GM18502 (cell line): ENCODE data around the gene EHD3.
"Not testable (repeated sequence)": the region's sequence is repeated elsewhere in the genome, so short reads cannot be mapped to it uniquely, and the experiment has no call there.

ENCODE experiments used
- ATAC-seq: cut with Tn5 transposase; IDR thresholded peaks from one replicate; pipeline ENCODE4 v1.9.1; 2021; ENCODE audit warnings: mild to moderate bottlenecking; ENCODE audit not compliant: unreplicated experiment, poor library complexity

Gene EHD3

GRCh38 chr2:31282634-31283033, 48.7 kb downstream of the EHD3 start:
- no peak for ATAC-seq

DNA sequence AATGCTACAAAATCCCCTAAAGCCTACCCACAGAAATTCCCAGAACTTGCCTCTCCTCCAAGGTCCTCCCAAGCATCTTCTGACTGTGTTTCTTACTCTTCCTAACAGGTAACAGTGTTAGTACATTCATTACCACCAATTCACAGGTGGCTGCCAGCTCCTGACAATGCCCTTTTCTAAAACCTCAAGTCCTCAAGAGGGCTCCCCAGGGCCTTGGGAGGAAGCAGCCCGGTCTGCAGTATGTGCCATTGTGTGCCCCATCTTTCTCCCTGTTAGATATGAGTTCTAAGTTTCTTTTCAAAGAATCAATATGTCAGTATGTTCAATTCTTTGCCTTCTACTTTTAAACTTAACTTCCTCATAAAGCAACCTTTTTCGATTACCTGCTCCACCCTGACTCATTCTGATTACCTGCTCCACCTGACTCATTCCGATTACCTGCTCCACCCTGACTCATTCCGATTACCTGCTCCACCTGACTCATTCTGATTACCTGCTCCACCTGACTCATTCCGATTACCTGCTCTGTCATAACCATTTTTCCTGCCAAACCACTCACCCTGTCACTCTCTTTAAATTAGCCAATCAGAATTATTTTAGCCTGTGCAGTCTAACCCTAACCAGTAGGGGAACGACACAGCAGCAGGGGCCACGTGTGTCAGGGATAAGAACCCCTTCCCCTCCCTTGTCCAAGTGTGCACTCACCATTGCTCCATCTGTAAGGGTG, 49.4 kb downstream of the EHD3 start:
- ATAC-seq: not testable (repeated sequence)

- ATAC-seq: no peak
These were observed 50.2 kb downstream of the EHD3 start for GRCh38 chr2:31284107-31284506.

DNA sequence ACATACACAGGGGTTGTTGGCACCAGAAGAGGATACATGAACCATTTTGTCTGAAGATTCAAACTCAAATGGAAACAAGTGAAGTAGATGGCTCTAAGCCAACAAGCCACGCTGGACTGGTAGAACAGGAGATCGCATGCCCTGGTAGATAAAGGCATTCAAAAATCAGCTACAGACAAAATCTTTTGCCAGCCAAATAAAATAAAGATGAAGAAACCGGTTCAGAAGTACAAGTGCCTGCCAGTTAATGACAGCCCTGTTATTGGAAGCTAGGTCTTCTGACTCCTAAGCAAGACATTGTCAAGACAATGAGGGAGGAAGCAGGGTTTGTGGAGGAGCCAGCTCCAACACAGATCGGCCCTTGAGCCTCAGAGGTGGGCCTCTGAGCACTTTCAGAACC, 52.3 kb downstream of the EHD3 start:
- no peak for ATAC-seq

- ATAC-seq: no peak
These were observed 53.1 kb downstream of the EHD3 start for GRCh38 chr2:31286961-31287550.

DNA sequence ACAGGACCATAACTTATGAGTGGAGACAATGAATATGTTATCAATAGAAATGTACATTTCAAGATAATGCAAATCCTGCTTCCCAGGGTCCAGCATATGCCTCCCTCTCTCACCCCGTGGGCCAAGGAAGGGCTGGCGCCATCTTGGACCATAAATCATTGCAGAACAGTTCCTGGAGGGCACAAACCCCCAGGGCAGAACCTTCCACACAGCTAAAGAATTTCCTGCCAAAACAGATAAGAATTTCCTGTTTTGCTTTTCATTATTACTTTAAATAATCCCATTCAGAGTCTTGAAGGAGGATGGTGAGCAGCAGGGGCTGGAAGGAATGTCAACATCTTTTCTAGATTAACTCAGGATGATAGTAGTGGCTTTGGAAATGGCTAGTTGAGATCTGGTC, 53.7 kb downstream of the EHD3 start:
- ATAC-seq: no peak

DNA sequence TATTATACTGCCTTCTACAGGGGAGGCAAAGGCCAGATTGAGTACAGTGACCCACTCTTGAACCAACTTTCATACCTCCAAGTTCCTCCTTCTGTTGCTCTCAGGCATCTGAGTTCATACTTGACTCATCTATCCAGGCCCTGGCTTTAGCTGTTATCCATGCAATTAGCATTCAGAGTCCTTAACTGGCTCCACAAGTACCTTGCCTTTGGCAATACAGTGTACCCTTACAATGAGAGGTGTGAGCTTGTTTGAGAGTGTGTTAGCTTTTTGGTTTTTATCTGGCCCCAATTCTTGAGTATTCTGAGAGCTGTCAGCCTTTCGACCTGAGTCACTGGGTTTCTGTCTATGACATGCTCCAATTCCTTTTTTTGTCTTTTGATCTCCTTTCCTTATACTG, 60.2 kb downstream of the EHD3 start:
- no peak for ATAC-seq

DNA sequence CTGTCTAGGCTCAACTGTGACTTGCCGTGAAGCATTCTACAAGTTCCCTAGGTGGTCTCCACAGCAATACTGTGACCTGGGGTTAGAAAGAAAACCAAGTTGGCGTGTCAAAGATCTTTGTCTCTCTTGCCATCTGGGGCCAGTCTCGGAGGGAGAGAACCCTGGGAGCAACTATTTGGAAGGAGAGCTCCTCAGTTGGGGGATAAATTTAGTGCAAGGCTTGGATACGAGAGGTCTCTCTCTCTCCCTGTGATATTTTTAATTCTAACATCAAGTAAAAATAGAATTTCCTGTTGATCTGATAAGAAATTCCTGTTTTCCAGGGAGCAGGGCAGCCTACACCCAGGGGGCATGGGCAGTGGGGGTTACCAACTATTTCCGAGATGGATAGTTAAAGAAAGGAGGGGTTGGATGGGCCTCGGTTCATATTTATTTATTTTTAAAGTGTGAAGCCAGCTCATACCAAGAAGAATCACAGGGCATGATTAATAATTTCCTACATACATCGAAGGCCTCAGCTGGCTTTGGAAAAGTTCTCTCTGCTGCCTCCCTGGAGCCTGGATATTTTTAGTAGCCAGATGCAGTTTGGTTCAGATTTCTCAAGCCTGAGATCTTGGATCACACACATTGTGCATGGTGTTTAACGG, 62.8 kb downstream of the EHD3 start:
- no peak for ATAC-seq

DNA sequence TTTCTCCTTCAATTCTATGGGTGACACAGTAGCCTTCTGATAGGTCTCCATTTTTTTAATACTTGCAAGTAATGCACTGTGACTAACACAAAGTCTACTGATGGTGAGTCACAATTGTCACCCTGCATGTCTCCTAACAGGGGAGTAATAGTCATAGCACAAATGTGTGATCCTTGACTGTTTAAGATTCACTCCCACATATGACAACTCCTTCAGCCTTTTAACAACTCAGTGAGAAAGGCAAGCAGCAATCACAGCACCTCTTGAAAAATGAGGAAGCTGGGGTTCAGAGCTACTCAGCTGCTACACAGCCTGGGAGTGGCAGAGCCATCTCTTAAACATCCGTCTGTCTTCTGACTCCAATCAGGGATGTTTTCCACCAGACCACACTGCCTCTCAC, 63.8 kb downstream of the EHD3 start:
- ATAC-seq: no peak

GRCh38 chr2:31299547-31299946, 65.6 kb downstream of the EHD3 start:
- no peak for ATAC-seq

DNA sequence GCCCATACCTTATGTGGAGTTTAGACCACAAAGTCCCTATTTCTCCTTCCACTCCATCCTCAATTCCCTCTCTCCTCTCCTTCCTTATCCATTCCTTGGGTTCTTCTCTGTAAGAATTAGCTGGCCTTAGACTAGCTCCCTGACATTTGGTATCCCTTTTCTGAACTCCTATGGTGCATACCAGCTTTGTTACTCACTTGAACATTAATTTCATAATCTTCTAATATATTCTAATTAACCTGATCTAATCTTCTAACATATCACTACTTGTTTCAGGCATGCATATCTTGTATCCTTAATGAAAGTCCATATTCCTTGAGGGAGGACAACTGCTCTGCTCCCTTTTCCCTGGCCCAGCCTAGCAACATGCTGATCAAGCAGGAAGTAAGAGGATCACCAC, 66.4 kb downstream of the EHD3 start:
- ATAC-seq: no peak

GRCh38 chr2:31302940-31303563, 69.1 kb downstream of the EHD3 start:
- ATAC-seq: no peak

DNA sequence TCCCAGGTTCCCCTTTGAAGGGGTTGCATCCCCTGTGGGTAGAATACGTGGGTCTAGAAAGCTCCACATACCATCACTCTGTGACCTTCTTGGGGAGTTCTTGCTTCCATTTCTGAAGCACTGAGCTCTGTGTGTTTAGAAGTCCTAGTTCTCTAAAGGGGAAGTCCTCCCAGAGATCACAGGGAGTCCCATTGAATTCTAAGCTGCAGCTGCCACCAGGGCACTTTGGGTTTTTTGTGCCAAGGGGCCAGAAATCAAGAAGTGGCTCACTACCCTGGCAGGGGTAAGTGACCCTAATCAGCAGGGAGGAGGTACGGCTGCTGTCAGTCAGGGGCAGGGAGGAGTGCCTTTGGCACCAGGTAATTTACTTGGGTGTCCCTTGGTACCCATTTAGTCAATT, 70.9 kb downstream of the EHD3 start:
- no peak for ATAC-seq

- ATAC-seq: no peak
These were observed 78.9 kb downstream of the EHD3 start for GRCh38 chr2:31312898-31313297.

DNA sequence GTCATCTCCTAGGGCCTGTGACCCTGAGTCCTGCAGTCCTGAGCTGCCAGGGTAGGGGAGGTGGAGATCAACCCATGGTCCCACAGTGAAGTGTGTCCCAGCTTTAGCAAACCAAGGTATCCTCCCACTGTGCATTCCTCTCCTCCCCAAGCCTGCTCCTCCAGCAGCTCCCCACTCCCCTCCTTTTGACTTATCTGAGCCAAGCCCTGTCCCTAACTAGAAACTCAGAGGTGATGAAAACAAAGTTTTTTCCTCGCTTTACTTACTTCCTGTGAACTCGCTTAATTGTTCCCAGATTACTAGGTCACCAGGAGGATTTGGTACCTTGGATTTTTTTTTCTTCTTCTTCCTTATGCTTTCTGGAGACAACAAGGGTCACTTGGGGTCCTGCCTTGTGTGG, 80.8 kb downstream of the EHD3 start:
- no peak for ATAC-seq

DNA sequence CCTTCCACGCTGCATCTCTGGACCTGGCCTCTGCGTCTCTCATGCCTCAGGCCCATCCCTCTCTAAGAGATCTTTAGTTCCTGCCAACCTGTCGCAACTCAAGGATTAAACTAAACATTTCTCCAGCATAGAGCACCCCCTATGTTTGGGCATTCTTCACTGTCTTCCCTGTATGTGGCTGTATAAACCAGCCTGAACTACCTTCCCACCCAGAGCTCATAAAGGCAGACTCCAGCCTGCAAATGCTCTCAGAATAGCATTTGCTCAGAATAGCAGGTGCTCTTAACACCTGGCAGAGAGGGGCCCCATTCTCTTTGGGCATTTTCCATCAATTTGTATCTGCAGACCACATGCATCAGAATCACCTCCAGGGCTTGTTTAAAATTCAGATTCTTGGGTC, 83.4 kb downstream of the EHD3 start:
- ATAC-seq: no peak

GRCh38 chr2:31318361-31319336, 84.7 kb downstream of the EHD3 start:
- ATAC-seq: peak; percentile 78
